Osteoblast (primary cell): ENCODE measurements around the gene DLL4. TPM values are rescaled to one million over a fixed set of nuclear protein-coding genes. Genes with fewer than 3 reads are reported as not detected.

Experiments used
- DNase-seq: peaks from one replicate; pipeline ENCODE4 v3.0.0; 2011; ENCODE audit warnings: low spot score, mixed read lengths; ENCODE audit not compliant: insufficient read length; ENCODE audit errors: missing footprints
- H2AFZ ChIP-seq: 2 replicates; pipeline ENCODE4 v1.6.0; 2011; ENCODE audit warnings: mild to moderate bottlenecking, low read length
- H3K27ac ChIP-seq: 2 replicates; pipeline ENCODE4 v1.5.1; 2011; ENCODE audit warnings: mild to moderate bottlenecking, low read depth, low read length, moderate library complexity
- H3K27me3 ChIP-seq: 2 replicates; pipeline ENCODE4 v1.6.0; 2012; ENCODE audit warnings: mild to moderate bottlenecking, control low read depth, inconsistent platforms, low read length, moderate library complexity; ENCODE audit not compliant: insufficient read depth
- H3K36me3 ChIP-seq: 2 replicates; pipeline ENCODE4 v1.5.1; 2011; ENCODE audit warnings: mild to moderate bottlenecking, low read length, control low read depth, moderate library complexity; ENCODE audit not compliant: insufficient read depth
- H3K4me1 ChIP-seq: 2 replicates; pipeline ENCODE4 v1.5.1; 2011; ENCODE audit warnings: mild to moderate bottlenecking, low read length, control low read depth, moderate library complexity; ENCODE audit not compliant: insufficient read depth
- H3K4me2 ChIP-seq: 2 replicates; pipeline ENCODE4 v1.6.0; 2011; ENCODE audit warnings: mild to moderate bottlenecking, low read length; ENCODE audit not compliant: insufficient read depth
- H3K4me3 ChIP-seq: fragments of 200-600 bp; sonication (generic); 3 replicates; pipeline ENCODE4 v1.5.1; 2012; ENCODE audit warnings: mild to moderate bottlenecking, low read length, inconsistent platforms; ENCODE audit not compliant: insufficient read depth
- H3K79me2 ChIP-seq: 2 replicates; pipeline ENCODE4 v1.6.0; 2012; ENCODE audit warnings: mild to moderate bottlenecking, low read length, control low read depth, inconsistent platforms; ENCODE audit not compliant: insufficient read depth
- H3K9me3 ChIP-seq: 2 replicates; pipeline ENCODE4 v1.5.1; 2011; ENCODE audit warnings: low read depth, low read length, control low read depth
- H4K20me1 ChIP-seq: 2 replicates; pipeline ENCODE4 v1.6.0; 2012; ENCODE audit warnings: mild to moderate bottlenecking, low read length, control low read depth; ENCODE audit not compliant: insufficient read depth
- CTCF ChIP-seq: IDR thresholded peaks from 2 replicates; pipeline ENCODE4 v1.5.1; 2011; ENCODE audit warnings: mild to moderate bottlenecking, low read depth, low read length, moderate library complexity; ENCODE audit errors: extremely low read depth
- total RNA-seq: library from RNA; depleted of rRNA; stranded (reverse); fragments of >200 nt; gene quantifications from 2 replicates; pipeline ENCODE4 v1.2.3, GENCODE V29; 2012

Gene DLL4
- total RNA-seq, 1 donor, result not detected

- Histone ChIP-seq H2AFZ (no peak overlapping the region), H3K4me3 (no peak overlapping the region), H3K79me2 (no peaks in the 10 kb centered on the region), H3K36me3 (no peaks in the 10 kb centered on the region), H3K9me3 (no peaks in the 10 kb centered on the region), H3K27me3 (no peaks in the 10 kb centered on the region), H3K27ac (no peak overlapping the region), H3K4me2 (no peak overlapping the region), H3K4me1 (peaks cover 11% of the 10 kb centered on the region), H4K20me1 (no peaks in the 10 kb centered on the region)
- peak; percentile 65 for DNase-seq
- no peak for TF ChIP-seq CTCF
Observed at GRCh38 chr15:40943764-40944365, 14.7 kb downstream of the DLL4 start.

GRCh38 chr15:40944510-40945296 is 15.6 kb downstream of the DLL4 start:
- Histone ChIP-seq H3K79me2 (no peaks in the 10 kb centered on the region), H3K27me3 (no peaks in the 10 kb centered on the region), H4K20me1 (no peaks in the 10 kb centered on the region), H3K27ac (no peak overlapping the region), H3K9me3 (no peaks in the 10 kb centered on the region), H3K36me3 (no peaks in the 10 kb centered on the region), H3K4me3 (no peak overlapping the region), H2AFZ (no peak overlapping the region), H3K4me1 (peaks cover 11% of the 10 kb centered on the region), H3K4me2 (no peak overlapping the region)
- DNase-seq, result peak; percentile 61
- no peak for TF ChIP-seq CTCF

GRCh38 chr15:40948706-40949473 is 19.8 kb downstream of the DLL4 start:
- Histone ChIP-seq H3K36me3 (no peaks in the 10 kb centered on the region), H4K20me1 (no peaks in the 10 kb centered on the region), H2AFZ (no peak overlapping the region), H3K9me3 (no peaks in the 10 kb centered on the region), H3K27me3 (no peaks in the 10 kb centered on the region), H3K4me3 (no peak overlapping the region), H3K27ac (no peak overlapping the region), H3K4me1 (peaks cover 8% of the 10 kb centered on the region), H3K4me2 (no peak overlapping the region), H3K79me2 (peaks cover 6% of the 10 kb centered on the region)
- DNase-seq, result peak; percentile 51
- no peak for TF ChIP-seq CTCF

- H3K27me3 ChIP-seq, result no peaks in the 10 kb centered on the region
- TF ChIP-seq CTCF, result no peak
- no peak overlapping the region for H3K4me2 ChIP-seq
- H4K20me1 ChIP-seq, result no peaks in the 10 kb centered on the region
- no peak overlapping the region for H2AFZ ChIP-seq
- H3K4me3 ChIP-seq, result no peak overlapping the region
- H3K27ac ChIP-seq, result no peak overlapping the region
- H3K4me1 ChIP-seq, result peaks cover 12% of the 10 kb centered on the region
- H3K79me2 ChIP-seq, result peaks cover 11% of the 10 kb centered on the region
- H3K36me3 ChIP-seq, result no peaks in the 10 kb centered on the region
- H3K9me3 ChIP-seq, result no peaks in the 10 kb centered on the region
- DNase-seq, result peak; percentile 82
Observed at GRCh38 chr15:40949756-40950207, 20.6 kb downstream of the DLL4 start.
